Activated CD4-positive, CD25-positive, alpha-beta regulatory T cell treated with anti-CD3 and anti-CD28 coated beads, Interleukin-2, amount 50 U/mL, for 72 hours (primary cell): ENCODE measurements around the gene POFUT1.
A peak's percentile ranks its signal among the peaks of the same experiment; 100 is the strongest.
"Not testable (repeated sequence)": the region's sequence is repeated elsewhere in the genome, so short reads cannot be mapped to it uniquely, and the experiment has no call there.

ENCODE experiments used
- DNase-seq: peaks from one replicate; pipeline ENCODE4 v3.0.0; 2021

POFUT1 gene

DNA sequence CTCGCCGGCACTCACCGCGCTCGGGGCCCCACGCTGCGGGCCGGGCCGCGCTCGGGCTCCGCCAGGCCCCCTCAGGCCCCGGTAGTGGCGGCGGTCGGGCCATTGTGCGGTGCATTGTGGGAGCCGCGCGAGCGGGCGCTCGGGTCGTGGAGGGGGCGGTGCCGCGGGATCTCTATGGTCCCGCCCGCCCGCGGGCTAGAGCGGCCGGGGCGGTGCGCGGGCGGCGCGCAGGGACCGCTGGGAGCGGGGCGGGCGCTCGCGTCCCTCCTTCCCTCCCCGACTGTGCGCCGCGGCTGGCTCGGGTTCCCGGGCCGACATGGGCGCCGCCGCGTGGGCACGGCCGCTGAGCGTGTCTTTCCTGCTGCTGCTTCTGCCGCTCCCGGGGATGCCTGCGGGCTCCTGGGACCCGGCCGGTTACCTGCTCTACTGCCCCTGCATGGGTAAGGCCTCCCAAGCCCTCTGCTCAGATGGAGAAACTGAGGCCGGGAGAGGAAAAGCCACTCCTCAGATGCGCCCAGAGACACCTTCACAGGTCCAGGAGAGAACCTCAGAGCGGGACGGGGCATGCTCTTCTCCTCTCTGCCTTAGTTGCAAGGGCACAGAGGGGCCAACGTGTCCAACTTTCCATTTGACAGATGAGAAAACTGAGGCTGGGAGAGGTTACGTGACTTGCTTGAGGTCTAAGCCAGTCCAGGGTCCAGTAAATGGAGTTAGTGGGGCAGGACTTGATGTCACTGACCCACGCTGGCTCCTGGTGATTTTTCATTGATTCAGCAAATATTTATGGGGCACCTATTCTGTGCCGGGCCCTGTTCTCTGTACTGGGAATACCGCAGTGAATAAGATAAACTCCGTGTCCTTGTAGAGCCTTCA lies at the start of gene POFUT1, which contains the start of gene PLAGL2:
Gene POFUT1, plus strand, starts transcription at position 255 of the 873 bp plus-strand sequence. Its CDS starts 62 bp downstream, at position 317.
Gene PLAGL2, minus strand, starts transcription at position 118 of the 873 bp plus-strand sequence. CDS start 5,565 bp downstream, outside the sequence.
- DNase-seq, result peak; percentile 94

DNA sequence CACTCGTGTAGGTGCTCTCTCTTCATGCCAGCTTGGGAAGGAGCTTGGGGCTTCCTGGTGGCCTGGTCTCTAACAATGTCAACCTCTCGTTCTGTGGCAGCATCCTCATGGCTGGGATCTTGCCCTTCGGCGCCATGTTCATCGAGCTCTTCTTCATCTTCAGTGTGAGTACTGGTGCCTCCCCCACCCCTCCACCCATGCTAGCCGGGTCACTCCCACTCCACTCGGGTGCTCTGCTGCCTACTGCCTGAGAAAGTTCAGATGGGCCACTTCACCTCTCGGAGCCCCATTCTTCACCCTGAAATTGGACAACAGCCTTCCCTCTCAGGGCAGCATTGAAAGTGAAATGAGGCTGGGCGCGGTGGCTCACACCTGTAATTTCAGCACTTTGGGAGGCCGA lies 49.3 kb upstream of the POFUT1 start:
- no peak for DNase-seq

DNA sequence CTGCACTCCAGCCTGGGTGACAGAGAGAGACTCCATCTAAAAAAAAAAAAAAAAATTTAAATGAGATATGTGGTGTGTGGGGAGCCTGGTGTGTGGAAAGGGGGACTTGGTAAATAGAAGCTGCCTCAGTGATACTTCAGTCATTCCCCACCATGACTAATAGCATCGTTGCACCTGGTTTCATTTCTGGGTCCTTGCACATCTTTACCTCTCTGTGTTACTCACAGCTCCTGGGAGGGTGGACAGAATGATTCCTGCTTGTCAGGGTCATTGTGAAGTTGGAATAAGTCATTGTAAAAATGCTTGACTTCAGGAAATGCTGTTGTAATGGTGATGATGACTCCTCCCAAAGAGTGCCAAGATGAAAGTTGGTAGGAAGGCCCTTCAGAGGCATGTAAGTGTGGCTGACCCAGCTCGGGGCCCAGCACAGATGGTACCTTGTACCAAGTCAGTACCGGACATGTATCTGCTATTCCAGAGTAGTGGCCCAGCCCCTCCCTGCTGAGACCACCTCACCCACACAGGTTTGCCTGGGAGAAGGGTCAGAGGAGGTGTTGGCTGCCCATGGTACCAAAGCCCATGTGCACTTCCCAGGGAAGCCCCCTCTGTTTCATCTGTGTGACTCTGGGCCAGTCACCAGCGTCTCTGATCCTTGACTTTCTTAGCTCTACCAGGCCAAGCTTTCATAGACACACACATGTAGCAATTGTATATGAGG lies 48.6 kb upstream of the POFUT1 start:
- DNase-seq, result no peak

DNA sequence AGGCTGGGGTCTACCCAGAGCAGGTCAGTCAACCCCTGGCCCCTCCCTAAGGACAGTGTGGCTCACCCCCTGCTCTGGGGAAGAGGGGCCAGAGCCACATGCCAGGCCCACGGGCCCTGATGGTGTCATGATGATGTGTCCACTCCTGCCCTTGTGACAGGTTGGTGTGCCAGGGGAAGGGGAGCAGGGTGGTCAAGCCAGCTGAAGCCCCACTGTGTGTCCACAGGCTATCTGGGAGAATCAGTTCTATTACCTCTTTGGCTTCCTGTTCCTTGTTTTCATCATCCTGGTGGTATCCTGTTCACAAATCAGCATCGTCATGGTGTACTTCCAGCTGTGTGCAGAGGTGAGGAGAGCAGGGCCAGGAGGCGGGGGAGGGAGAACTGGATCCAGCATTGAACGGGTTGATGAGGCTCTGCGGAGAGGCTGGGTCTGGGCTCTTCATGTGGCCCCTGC lies 47.9 kb upstream of the POFUT1 start:
- no peak for DNase-seq

DNA sequence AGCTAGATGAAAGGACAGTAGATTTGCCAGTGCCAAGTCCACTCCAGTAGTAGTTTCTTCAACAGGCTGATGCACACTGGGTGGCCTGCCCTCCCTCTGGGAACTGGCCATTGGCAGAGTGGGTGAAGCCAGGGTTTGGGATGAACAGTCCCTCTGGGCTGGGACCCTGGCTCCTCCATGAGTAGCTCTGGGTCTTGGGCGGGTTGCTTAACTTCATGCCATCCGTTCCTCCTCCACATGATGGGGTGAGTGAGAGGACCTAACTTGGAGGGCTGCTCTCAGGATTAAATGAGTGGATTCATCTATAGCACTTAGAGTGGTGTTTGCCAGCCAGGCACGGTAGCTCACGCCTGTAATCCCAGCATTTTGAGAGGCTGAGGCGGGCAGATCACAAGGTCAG lies 47.3 kb upstream of the POFUT1 start:
- no peak for DNase-seq

DNA sequence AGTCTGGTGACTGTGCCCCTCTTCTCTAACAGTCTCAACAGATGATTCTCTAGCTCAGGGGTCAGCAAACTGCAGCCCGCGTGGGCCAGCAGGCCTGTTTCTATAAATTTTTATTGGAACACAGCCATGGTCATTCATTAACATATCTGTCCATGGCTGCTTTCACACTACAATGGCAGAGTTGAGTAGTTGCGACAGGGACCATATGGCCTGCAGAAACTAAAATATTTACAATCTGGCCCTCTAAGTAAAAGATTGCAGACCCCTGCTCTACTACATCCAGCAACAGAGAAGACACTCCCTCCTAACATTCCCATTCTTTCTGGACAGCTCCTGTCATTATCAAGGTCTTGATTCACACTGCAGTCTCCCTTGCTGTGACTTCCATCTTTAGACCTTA lies 45.3 kb upstream of the POFUT1 start:
- DNase-seq, result no peak

DNA sequence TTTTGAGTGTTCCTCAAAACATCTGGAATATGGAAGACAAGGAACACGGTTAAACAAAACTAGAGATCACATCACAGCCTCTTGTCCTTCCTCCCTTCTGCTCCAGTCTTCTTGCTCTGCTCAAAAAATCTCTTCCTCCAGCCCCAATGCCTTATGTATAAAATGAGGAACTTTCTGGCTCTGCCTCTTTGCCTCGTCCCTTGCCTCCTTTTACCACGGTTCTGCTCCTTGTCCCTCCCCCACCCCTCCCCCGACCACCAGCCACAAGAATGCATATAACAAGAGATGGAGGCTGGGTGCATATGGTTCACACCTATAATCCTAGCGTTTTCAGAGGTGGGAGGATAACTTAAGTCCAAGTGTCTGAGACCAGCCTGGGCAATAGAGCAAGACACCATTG lies 43.7 kb upstream of the POFUT1 start:
- DNase-seq, result no peak

DNA sequence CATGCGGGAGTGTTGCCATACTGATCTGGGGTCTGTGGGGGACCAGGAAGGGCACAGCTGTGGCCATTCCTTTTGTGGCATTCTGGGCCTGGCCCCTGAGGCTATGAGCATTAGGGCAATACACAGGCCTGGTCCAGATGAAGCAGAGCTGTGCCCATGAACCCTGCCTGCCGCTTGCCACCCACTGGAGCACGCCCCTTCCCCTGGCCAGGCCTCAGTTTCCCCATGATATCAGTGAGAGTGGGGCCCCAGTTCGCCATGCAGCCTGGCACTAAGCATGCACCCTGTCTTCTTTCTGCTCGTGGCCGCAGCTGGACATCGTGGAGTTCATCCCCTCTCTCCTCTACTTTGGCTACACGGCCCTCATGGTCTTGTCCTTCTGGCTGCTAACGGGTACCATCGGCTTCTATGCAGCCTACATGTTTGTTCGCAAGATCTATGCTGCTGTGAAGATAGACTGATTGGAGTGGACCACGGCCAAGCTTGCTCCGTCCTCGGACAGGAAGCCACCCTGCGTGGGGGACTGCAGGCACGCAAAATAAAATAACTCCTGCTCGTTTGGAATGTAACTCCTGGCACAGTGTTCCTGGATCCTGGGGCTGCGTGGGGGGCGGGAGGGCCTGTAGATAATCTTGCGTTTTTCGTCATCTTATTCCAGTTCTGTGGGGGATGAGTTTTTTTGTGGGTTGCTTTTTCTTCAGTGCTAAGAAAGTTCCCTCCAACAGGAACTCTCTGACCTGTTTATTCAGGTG lies 42.5 kb upstream of the POFUT1 start:
- no peak for DNase-seq

DNA sequence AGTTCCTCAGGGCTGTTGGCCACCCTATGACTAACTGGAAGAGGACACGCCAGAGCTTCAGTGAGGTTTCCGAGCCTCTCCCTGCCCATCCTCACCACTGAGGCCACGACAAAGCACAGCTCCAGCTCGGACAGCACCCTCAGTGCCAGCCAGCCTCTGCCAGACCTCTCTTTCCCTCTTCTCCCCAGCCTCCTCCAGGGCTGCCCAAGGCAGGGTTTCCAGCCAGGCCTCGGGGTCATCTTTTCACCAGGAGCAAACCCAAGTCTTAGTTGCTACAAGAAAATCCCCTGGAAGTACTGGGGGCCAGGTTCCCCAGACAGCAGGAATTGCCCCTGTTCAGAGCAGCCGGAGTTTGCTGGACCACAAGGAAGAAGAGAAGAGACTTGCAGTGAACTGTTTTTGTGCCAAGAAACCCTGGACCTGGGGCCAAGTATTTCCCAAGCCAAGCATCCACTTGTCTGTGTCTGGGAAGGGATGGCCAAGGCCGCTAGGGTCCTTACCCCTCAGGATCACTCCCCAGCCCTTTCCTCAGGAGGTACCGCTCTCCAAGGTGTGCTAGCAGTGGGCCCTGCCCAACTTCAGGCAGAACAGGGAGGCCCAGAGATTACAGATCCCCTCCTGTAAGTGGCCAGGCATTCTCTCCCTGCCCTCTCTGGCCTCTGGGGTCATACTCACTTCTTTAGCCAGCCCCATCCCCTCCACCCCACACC lies 41.7 kb upstream of the POFUT1 start:
- no peak for DNase-seq

DNA sequence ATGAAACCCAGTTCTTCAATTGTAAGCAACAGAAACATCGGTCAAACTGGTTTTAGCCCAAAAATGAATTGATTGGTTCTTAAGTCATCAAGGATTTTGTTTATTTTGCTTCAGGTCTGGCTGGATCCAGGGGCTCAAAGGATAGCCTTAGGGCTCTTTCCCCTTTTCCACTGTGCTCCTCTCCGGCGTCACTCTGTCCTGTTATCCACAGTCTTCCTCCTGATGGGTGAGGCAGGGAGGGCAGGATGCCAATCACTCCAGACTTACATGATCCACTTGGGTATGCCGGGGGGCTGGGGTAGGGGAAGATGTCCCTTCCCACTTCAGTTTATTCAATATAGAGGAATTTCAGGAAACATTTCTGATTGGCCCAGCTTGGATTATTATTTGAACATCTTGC lies 40.1 kb upstream of the POFUT1 start:
- no peak for DNase-seq

DNA sequence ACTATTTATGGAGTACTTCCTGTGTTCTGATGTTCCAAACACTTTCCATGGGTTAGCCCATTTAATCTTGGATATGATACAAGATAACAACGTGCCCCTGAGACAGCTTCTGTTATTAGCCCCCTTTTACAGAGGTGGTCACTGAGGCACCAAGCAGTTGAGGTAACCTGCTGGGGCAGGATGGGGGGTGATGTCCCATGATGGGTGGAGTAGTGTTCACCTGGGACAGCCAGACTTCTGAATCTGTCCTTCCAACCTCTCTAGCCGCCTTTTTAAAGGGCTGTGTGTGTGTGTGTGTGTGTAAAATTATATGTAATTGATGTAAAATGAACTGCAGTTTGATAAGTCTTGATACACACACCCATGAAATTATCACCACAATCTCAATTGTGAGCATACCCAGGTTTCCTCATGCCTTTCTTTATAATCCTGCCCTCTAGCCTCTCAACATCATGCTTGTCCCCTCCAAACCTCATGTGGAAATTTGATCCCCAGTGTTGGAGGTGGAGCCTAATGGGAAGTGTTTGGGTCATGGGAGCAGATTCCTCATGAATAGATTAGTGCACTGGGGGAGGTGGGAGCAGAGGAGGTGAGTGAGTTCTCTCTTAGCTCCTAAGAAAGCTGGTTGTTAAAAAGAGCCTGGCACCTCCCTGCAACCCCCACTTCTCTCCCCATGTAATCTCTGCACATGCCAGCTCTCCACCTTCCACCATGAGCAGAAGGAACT lies 39.3 kb upstream of the POFUT1 start:
- no peak for DNase-seq

DNA sequence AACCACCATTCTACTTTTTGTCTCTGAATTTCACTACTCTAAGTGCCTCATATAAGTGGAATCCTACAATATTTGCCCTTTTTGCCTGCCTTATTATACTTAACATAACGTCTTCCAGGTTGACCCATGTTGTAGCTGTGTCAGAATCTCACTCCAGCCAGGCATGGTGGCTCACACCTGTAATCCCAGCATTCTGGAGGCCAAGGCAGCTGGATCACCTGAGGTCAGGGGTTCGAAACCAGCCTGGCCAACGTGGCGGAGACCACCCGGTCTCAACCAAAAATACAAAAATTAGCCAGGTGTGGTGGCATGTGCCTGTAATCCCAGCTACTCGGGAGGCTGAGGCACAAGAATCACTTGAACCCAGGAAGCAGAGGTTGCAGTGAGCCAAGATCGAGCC lies 30.0 kb upstream of the POFUT1 start:
- DNase-seq, result not testable (repeated sequence)

DNA sequence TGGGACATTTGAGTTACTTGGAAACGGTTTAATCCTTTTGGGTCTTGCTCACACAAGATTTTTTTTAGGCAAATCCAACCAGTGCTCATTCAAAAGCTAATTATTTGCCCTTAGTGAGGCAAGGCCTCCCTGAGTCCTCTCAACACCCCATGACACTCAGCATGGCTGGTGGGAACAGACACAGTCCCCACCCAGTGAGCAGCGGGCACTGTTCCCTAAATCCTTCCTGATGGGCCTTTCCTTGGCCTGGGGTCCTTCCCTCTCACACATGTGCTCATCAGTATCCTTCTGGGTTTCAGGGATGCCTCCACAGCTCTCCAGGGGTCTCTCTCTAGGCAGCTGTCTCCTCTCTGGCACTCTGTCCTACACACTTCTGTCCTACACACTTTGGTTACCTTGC lies 28.2 kb upstream of the POFUT1 start:
- no peak for DNase-seq

DNA sequence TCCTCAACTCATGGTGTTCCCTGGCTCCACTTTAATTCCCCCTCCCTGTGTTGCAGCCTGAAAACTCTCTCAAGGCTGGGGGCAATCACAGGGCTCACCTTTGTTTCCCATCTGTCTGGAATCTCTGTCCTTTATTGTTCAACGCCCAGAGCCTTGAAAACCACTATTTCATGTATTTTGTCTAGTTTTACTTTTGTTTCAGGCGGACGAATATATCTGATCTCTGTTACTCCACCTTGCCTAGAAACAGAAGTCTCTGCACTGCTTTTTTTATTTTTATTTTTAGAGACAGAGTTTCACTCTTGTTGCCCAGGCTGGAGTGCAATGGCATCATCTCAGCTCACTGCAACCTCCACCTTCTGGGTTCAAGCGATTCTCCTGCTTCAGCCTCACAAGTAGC lies 27.7 kb upstream of the POFUT1 start:
- DNase-seq, result no peak

DNA sequence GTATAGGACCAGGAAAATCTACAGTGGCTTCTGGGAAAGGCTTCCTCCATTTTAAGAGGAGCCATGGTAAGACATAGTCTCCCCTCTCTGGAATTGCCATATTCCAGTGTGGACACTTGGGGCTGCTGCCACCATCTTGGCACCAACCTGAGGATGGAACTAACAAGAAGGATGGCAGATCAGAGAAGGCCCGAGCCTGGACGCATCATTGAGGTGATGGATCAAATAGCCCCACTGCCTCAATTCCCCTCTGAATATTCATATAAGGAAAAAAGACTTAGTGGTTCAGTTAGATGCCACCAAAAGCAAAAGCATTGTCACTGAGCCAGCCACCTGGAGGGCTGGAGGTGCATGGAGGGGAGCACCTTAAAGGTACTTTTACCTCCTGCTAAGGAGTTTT lies 26.1 kb upstream of the POFUT1 start:
- DNase-seq, result no peak

DNA sequence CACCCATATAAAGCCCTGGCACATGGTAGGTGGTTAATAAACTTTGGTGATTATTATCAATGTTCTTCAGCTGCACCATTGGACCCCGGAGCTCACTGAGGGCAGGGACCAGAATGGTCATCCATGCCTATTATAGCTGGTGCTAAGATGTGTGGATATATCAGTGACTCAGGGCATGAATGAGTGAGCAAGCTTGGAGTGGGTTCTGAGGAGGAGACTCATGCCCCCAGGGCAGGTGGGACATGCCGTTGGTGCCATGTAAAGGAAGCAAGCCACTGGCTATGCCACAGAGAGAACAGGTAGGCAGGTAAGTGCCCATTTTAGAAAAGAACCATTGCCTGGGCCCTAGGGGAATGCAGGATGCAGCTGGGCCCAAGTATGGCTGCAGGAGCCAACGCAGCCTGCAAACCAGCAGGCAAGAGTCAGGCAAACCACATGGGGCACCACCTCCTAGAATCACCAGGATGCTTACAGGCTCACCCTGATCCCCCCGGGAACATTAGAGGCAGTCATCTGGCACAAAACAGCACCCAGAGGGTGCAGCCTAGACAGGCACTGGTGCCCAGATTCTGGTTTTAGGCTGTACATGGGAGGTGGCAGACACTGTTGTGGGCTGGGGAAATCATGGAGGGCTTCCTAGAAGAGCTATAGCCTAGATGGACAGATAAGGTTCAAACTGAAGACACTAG lies 23.6 kb upstream of the POFUT1 start:
- DNase-seq, result no peak

DNA sequence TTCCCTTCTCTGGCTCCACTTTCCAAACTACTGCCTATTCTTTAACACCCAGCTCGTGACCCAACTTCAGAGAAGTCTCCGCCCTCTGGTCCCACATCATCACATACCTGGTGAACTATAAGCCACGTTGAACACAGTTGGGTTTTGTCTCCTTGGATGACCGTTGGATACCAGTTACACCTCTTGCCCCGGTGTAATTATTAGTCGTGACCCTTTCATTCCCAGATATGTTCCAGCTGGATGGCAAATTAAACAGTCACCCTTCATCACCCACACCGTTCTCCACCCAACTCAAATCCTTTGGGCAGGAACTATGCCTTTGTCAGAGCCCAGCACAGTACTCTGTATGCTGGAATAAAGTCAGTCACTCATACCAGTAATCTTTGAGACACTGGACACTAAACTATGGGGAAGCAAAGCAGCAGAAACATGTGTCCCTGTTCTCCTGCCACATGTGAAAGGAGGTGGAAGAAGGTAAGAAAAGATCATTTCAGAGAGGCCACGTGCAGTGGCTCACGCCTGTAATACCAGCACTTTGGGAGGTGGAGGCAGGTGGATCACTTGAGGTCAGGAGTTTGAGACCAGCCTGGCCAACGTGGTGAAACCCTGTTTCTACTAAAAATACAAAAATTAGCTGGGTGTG lies 22.6 kb upstream of the POFUT1 start:
- no peak for DNase-seq

DNA sequence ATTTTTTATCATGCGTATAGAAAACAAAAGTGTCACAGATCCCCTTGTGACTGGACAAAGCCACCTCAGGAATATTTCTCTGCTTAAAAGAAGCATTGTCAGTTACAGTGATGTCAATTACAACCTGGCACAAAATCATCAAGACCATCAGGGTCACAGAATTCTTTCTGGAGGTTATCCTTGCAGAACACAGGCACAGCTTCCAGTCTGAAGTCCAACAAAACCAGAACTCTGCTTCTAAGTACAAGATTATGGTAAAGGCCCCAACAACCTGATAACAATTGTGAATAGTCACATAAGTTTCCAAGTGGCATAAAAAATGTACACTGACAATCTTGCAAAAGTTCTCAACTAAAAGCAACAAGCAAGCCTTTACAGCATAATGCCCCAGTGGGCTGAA lies 21.2 kb upstream of the POFUT1 start:
- DNase-seq, result no peak

DNA sequence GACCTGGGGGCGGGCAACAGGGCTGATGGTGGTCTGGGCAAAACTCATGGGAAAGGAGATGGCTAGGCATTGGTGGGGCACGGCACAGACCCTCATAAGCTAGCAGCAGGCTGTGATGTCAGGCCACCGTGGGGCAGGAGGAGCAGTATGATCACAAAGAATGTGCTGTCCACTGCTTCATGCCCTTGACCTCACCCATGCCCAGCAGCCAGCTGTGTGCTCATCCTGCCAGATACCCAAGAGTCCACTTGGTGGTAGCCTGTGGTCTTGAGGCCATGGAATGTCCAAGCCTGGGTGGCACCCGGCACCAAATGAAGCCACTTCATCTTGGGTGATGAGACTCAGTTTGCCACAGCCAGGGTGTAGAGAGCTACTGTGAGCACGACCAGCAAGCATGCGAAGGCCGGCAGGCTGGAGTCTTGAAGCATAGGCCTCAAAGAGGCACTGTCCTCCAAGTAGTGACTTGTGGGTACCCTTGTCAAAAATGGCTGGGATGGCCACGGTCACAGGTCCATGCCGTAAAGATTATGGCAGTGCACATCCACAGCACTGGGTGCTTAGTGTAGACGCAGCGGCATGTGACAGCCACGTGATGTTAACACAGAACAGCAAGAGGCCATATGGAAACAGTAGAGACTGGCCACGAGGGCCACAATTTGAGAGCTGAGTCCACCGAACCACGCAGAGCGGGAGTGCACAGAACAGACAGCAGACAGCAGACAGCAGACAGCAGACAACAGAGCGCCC lies 19.1 kb upstream of the POFUT1 start:
- DNase-seq, result no peak

DNA sequence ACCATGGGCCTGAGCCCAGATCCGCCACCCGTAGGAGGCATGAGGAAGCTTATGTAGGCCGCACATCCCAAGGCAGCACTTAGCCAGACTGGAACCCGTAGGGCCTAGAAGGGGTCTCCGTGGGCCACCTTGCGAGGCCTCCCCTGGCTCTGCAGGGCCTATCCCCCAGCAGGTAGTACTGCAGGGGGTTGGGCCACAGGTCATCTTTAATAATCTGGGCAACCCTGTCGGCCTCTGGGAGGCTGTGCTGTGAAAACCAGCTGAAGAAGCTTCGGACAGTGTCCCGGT lies 18.6 kb upstream of the POFUT1 start:
- DNase-seq, result no peak
